HEK293 (cell line): ENCODE measurements around the gene FLNA.

Source experiments
- KLF1 ChIP-seq: fragments of 450-650 bp; formaldehyde crosslinking; IDR thresholded peaks from 2 replicates; pipeline ENCODE4 v1.5.1; 2016; ENCODE audit warnings: missing biosample characterization, missing genetic modification characterization
- KLF16 ChIP-seq: fragments of 450-650 bp; formaldehyde crosslinking; IDR thresholded peaks from 2 replicates; pipeline ENCODE4 v1.5.1; 2017; ENCODE audit warnings: missing biosample characterization, missing genetic modification characterization
- MZF1 ChIP-seq: fragments of 450-650 bp; formaldehyde crosslinking; IDR thresholded peaks from 2 replicates; pipeline ENCODE4 v1.5.1; 2017; ENCODE audit warnings: missing biosample characterization, missing genetic modification characterization, borderline replicate concordance
- ZNF292 ChIP-seq: fragments of 450-650 bp; formaldehyde crosslinking; IDR thresholded peaks from 2 replicates; pipeline ENCODE4 v1.5.1; 2016; ENCODE audit warnings: low read depth, missing biosample characterization, missing genetic modification characterization, borderline replicate concordance
- TF ChIP-seq, protein P1 (sequence below): fragments of 450-650 bp; formaldehyde crosslinking; IDR thresholded peaks from 2 replicates; pipeline ENCODE4 v1.5.1; 2017; ENCODE audit warnings: missing biosample characterization, missing genetic modification characterization
- TF ChIP-seq, protein P2 (sequence below): fragments of 450-650 bp; formaldehyde crosslinking; IDR thresholded peaks from 2 replicates; pipeline ENCODE4 v1.5.1; 2016; ENCODE audit warnings: missing biosample characterization, missing genetic modification characterization

DNA sequence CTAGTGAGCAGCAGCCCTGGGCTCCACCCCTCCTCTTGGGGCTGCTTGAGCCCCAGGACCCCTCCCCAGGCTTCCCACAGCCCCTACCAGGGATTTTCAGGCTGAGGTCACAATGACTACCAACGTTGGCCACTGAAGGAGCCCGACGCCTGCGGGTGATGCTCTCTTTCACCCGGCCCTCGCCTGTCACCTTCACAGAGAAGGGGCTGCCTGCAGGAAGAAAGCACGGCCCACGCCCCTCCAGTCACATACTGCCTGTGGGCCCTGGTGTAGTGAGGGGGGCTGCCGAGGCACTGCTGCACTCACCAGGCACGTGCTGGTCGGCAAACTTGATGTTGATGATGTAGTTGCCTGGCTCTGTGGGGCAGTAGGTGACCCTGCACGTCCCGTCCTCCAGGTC is 22.0 kb downstream of the FLNA start:
- TF ChIP-seq, protein P1, sequence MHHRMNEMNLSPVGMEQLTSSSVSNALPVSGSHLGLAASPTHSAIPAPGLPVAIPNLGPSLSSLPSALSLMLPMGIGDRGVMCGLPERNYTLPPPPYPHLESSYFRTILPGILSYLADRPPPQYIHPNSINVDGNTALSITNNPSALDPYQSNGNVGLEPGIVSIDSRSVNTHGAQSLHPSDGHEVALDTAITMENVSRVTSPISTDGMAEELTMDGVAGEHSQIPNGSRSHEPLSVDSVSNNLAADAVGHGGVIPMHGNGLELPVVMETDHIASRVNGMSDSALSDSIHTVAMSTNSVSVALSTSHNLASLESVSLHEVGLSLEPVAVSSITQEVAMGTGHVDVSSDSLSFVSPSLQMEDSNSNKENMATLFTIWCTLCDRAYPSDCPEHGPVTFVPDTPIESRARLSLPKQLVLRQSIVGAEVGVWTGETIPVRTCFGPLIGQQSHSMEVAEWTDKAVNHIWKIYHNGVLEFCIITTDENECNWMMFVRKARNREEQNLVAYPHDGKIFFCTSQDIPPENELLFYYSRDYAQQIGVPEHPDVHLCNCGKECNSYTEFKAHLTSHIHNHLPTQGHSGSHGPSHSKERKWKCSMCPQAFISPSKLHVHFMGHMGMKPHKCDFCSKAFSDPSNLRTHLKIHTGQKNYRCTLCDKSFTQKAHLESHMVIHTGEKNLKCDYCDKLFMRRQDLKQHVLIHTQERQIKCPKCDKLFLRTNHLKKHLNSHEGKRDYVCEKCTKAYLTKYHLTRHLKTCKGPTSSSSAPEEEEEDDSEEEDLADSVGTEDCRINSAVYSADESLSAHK (tag by site-specific recombination), result no peak
- TF ChIP-seq KLF1 (tag by site-specific recombination) (no peak), KLF16 (no peak), MZF1 (tag by site-specific recombination) (no peak), ZNF292 (tag by site-specific recombination) (no peak)
- TF ChIP-seq, protein P2, sequence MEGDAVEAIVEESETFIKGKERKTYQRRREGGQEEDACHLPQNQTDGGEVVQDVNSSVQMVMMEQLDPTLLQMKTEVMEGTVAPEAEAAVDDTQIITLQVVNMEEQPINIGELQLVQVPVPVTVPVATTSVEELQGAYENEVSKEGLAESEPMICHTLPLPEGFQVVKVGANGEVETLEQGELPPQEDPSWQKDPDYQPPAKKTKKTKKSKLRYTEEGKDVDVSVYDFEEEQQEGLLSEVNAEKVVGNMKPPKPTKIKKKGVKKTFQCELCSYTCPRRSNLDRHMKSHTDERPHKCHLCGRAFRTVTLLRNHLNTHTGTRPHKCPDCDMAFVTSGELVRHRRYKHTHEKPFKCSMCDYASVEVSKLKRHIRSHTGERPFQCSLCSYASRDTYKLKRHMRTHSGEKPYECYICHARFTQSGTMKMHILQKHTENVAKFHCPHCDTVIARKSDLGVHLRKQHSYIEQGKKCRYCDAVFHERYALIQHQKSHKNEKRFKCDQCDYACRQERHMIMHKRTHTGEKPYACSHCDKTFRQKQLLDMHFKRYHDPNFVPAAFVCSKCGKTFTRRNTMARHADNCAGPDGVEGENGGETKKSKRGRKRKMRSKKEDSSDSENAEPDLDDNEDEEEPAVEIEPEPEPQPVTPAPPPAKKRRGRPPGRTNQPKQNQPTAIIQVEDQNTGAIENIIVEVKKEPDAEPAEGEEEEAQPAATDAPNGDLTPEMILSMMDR (tag by site-specific recombination), result no peak
